Measurements from ENCODE around the gene PIM3. TPM values are rescaled to one million over a fixed set of nuclear protein-coding genes. Genes with fewer than 3 reads are reported as not detected.

PIM3 gene
- total RNA-seq, result 172 TPM

GRCh38 chr22:49960159-49961004 lies at the start of gene PIM3:
Gene PIM3 (plus strand): TSS chr22:49960772. CDS start chr22:49960948, 176 bp downstream.
- Histone ChIP-seq H3K27me3 (ENCODE audit: insufficient read depth, low read length) (no peaks in the 10 kb centered on the region), H3K4me1 (ENCODE audit: insufficient read depth, low read length) (peaks cover 43% of the 10 kb centered on the region), H3K9me3 (ENCODE audit: low read depth, low read length) (no peaks in the 10 kb centered on the region), H3K4me3 (ENCODE audit: low read length) (peak within 1 kb of the TSS; percentile 82)

GRCh38 chr22:49911881-49912625 lies 48.5 kb upstream of the PIM3 start:
- no peak overlapping the region for H3K4me3 ChIP-seq (ENCODE audit: low read length)
- H3K9me3 ChIP-seq (ENCODE audit: low read depth, low read length), result no peaks in the 10 kb centered on the region
- H3K4me1 ChIP-seq (ENCODE audit: insufficient read depth, low read length), result peaks cover 1% of the 10 kb centered on the region
- no peaks in the 10 kb centered on the region for H3K27me3 ChIP-seq (ENCODE audit: insufficient read depth, low read length)

GRCh38 chr22:49913026-49913425 lies 47.5 kb upstream of the PIM3 start:
- Histone ChIP-seq H3K4me3 (ENCODE audit: low read length) (no peak overlapping the region), H3K27me3 (ENCODE audit: insufficient read depth, low read length) (no peaks in the 10 kb centered on the region), H3K4me1 (ENCODE audit: insufficient read depth, low read length) (peaks cover 11% of the 10 kb centered on the region), H3K9me3 (ENCODE audit: low read depth, low read length) (no peaks in the 10 kb centered on the region)

- Histone ChIP-seq H3K9me3 (ENCODE audit: low read depth, low read length) (no peaks in the 10 kb centered on the region), H3K4me3 (ENCODE audit: low read length) (no peak overlapping the region), H3K4me1 (ENCODE audit: insufficient read depth, low read length) (peaks cover 11% of the 10 kb centered on the region), H3K27me3 (ENCODE audit: insufficient read depth, low read length) (no peaks in the 10 kb centered on the region)
Observed at GRCh38 chr22:49913446-49913845, 47.1 kb upstream of the PIM3 start.

- Histone ChIP-seq H3K4me1 (ENCODE audit: insufficient read depth, low read length) (peaks cover 16% of the 10 kb centered on the region), H3K27me3 (ENCODE audit: insufficient read depth, low read length) (no peaks in the 10 kb centered on the region), H3K9me3 (ENCODE audit: low read depth, low read length) (no peaks in the 10 kb centered on the region), H3K4me3 (ENCODE audit: low read length) (no peak overlapping the region)
Observed at GRCh38 chr22:49914256-49914655, 46.3 kb upstream of the PIM3 start.

- Histone ChIP-seq H3K4me3 (ENCODE audit: low read length) (no peak overlapping the region), H3K4me1 (ENCODE audit: insufficient read depth, low read length) (peaks cover 21% of the 10 kb centered on the region)
Observed at GRCh38 chr22:49915610-49916009, 45.0 kb upstream of the PIM3 start.

GRCh38 chr22:49916831-49917230 lies 43.7 kb upstream of the PIM3 start:
- H3K4me3 ChIP-seq (ENCODE audit: low read length), result no peak overlapping the region
- H3K27me3 ChIP-seq (ENCODE audit: insufficient read depth, low read length), result no peaks in the 10 kb centered on the region
- H3K4me1 ChIP-seq (ENCODE audit: insufficient read depth, low read length), result peaks cover 21% of the 10 kb centered on the region
- no peaks in the 10 kb centered on the region for H3K9me3 ChIP-seq (ENCODE audit: low read depth, low read length)

More at GRCh38 chr22:49915610-49916009, 45.0 kb upstream of the PIM3 start:
- no peaks in the 10 kb centered on the region for H3K27me3 ChIP-seq (ENCODE audit: insufficient read depth, low read length)
- H3K9me3 ChIP-seq (ENCODE audit: low read depth, low read length), result no peaks in the 10 kb centered on the region

- Histone ChIP-seq H3K27me3 (ENCODE audit: insufficient read depth, low read length) (no peaks in the 10 kb centered on the region), H3K4me3 (ENCODE audit: low read length) (peak within 1 kb of the TSS; percentile 79), H3K4me1 (ENCODE audit: insufficient read depth, low read length) (peaks cover 21% of the 10 kb centered on the region), H3K9me3 (ENCODE audit: low read depth, low read length) (no peaks in the 10 kb centered on the region)
Observed at GRCh38 chr22:49917974-49918910, 42.3 kb upstream of the PIM3 start, which contains the start of the genes ALG12 and CRELD2. Gene ALG12 (minus strand): TSS chr22:49918438. CDS start chr22:49913765, 4,673 bp downstream. Gene CRELD2 (plus strand): TSS chr22:49918634. CDS start chr22:49918770, 136 bp downstream.

GRCh38 chr22:49918911-49919881 lies 41.4 kb upstream of the PIM3 start:
- H3K4me1 ChIP-seq (ENCODE audit: insufficient read depth, low read length), result peaks cover 21% of the 10 kb centered on the region
- H3K4me3 ChIP-seq (ENCODE audit: low read length), result peak overlapping the region; percentile 79
- H3K9me3 ChIP-seq (ENCODE audit: low read depth, low read length), result no peaks in the 10 kb centered on the region
- no peaks in the 10 kb centered on the region for H3K27me3 ChIP-seq (ENCODE audit: insufficient read depth, low read length)

- no peaks in the 10 kb centered on the region for H3K9me3 ChIP-seq (ENCODE audit: low read depth, low read length)
- H3K27me3 ChIP-seq (ENCODE audit: insufficient read depth, low read length), result no peaks in the 10 kb centered on the region
- no peak overlapping the region for H3K4me3 ChIP-seq (ENCODE audit: low read length)
- H3K4me1 ChIP-seq (ENCODE audit: insufficient read depth, low read length), result peaks cover 31% of the 10 kb centered on the region
Observed at GRCh38 chr22:49920859-49921258, 39.7 kb upstream of the PIM3 start.

- H3K4me1 ChIP-seq (ENCODE audit: insufficient read depth, low read length), result peaks cover 36% of the 10 kb centered on the region
- no peaks in the 10 kb centered on the region for H3K27me3 ChIP-seq (ENCODE audit: insufficient read depth, low read length)
- no peaks in the 10 kb centered on the region for H3K9me3 ChIP-seq (ENCODE audit: low read depth, low read length)
Observed at GRCh38 chr22:49921508-49922278, 38.9 kb upstream of the PIM3 start.

GRCh38 chr22:49922484-49922883 lies 38.1 kb upstream of the PIM3 start:
- Histone ChIP-seq H3K4me1 (ENCODE audit: insufficient read depth, low read length) (peaks cover 30% of the 10 kb centered on the region), H3K4me3 (ENCODE audit: low read length) (no peak overlapping the region), H3K27me3 (ENCODE audit: insufficient read depth, low read length) (no peaks in the 10 kb centered on the region), H3K9me3 (ENCODE audit: low read depth, low read length) (no peaks in the 10 kb centered on the region)

More at GRCh38 chr22:49921508-49922278, 38.9 kb upstream of the PIM3 start:
- H3K4me3 ChIP-seq (ENCODE audit: low read length), result no peak overlapping the region

- Histone ChIP-seq H3K4me3 (ENCODE audit: low read length) (no peak overlapping the region), H3K9me3 (ENCODE audit: low read depth, low read length) (no peaks in the 10 kb centered on the region), H3K4me1 (ENCODE audit: insufficient read depth, low read length) (peaks cover 26% of the 10 kb centered on the region), H3K27me3 (ENCODE audit: insufficient read depth, low read length) (no peaks in the 10 kb centered on the region)
Observed at GRCh38 chr22:49922926-49923325, 37.6 kb upstream of the PIM3 start.

All from mononuclear cell (primary cell).